Keratinocyte (primary cell): Measurements from ENCODE around the gene ANKRD9.

Experiments used
- EZH2 ChIP-seq: IDR thresholded peaks from one replicate; pipeline ENCODE4 v1.6.1; 2012; ENCODE audit warnings: inconsistent platforms, mild to moderate bottlenecking, low read length, moderate library complexity
- TF ChIP-seq, protein P1 (sequence below), 3 experiments: IDR thresholded peaks in 1 of 3; conservative IDR thresholded peaks in 1 of 3; optimal IDR thresholded peaks in 1 of 3; 2 replicates in 2 of 3; 3 replicates in 1 of 3; pipeline versions ENCODE3 to v1.5.1; 2011; ENCODE audit warnings: low read length in 3 of 3, mild to moderate bottlenecking in 3 of 3, moderate library complexity in 2 of 3, control low read depth in 1 of 3, inconsistent platforms in 1 of 3; ENCODE audit not compliant: insufficient read depth in 2 of 3; ENCODE audit errors: extremely low read depth in 1 of 3

DNA sequence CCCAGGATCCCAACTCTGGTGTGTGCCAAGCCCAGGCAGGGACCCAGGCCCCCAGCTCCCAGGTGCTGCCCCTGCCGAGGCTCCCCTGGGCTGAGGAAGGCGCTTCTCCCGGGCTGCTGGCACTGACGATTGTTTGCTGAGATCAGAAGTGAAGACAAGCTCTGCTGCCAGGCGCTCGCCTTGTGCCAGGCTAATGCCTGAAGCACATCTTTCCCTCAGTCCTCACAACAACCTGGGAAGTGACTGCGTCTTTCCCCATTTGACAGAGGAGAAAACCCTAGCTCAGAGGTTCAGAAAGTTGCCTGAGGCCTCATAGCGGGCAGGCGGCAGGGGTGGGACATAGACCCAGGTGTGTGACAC, 36.8 kb downstream of the ANKRD9 start:
- TF ChIP-seq, protein P1, sequence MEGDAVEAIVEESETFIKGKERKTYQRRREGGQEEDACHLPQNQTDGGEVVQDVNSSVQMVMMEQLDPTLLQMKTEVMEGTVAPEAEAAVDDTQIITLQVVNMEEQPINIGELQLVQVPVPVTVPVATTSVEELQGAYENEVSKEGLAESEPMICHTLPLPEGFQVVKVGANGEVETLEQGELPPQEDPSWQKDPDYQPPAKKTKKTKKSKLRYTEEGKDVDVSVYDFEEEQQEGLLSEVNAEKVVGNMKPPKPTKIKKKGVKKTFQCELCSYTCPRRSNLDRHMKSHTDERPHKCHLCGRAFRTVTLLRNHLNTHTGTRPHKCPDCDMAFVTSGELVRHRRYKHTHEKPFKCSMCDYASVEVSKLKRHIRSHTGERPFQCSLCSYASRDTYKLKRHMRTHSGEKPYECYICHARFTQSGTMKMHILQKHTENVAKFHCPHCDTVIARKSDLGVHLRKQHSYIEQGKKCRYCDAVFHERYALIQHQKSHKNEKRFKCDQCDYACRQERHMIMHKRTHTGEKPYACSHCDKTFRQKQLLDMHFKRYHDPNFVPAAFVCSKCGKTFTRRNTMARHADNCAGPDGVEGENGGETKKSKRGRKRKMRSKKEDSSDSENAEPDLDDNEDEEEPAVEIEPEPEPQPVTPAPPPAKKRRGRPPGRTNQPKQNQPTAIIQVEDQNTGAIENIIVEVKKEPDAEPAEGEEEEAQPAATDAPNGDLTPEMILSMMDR (optimal IDR thresholded peaks at IDR 0.05 in 1 of 3, IDR thresholded peaks at IDR 0.05 in 1 of 3, conservative IDR thresholded peaks at IDR 0.05 in 1 of 3; ENCODE audit: extremely low read depth in 1 of 3, insufficient read depth in 2 of 3, low read length in 3 of 3): no peak
- TF ChIP-seq EZH2: no peak
